ENCODE measurements around the gene PUS1. TPM values are rescaled to one million over a fixed set of nuclear protein-coding genes. Genes with fewer than 3 reads are reported as not detected.
"Not testable (repeated sequence)": the region's sequence is repeated elsewhere in the genome, so short reads cannot be mapped to it uniquely, and the experiment has no call there.

Gene PUS1
- total RNA-seq, 2 donors from 2014 or later: 37.3 to 56.7 TPM

- no peaks in the 10 kb centered on the region for H3K9me3 ChIP-seq (ENCODE audit: control insufficient read depth, low read length)
- no peak overlapping the region for H3K4me3 ChIP-seq (ENCODE audit: low read length)
- Mint-ChIP-seq H3K27me3 (ENCODE audit: insufficient read depth) (no peaks in the 10 kb centered on the region), H3K9me3 (no peaks in the 10 kb centered on the region), H3K36me3 (ENCODE audit: low read depth) (peaks cover 70% of the 10 kb centered on the region), H3K4me1 (peaks cover 12% of the 10 kb centered on the region), H3K4me3 (no peak overlapping the region), H3K27ac (no peak overlapping the region)
- WGBS, 2 experiments (ENCODE audit: insufficient coverage in 1 of 2, insufficient read length in 1 of 2): 96 to 98% methylated on average over 6 of the region's 6 CpGs
- peak; percentile 43 for DNase-seq
- H3K4me1 ChIP-seq (ENCODE audit: control insufficient read depth, insufficient read depth, low read length): peaks cover under 1% of the 10 kb centered on the region
- no peak overlapping the region for H3K27ac ChIP-seq (ENCODE audit: low read depth, low read length)
- TF ChIP-seq CTCF (conservative IDR thresholded peaks at IDR 0.05): no peak
- H3K36me3 ChIP-seq (ENCODE audit: control insufficient read depth, insufficient read depth, low read length): peaks cover 69% of the 10 kb centered on the region
- peak overlapping the region; percentile 5 for H3K9ac ChIP-seq (ENCODE audit: extremely low read depth, low read length, poor library complexity, severe bottlenecking)
- no peaks in the 10 kb centered on the region for H3K27me3 ChIP-seq (ENCODE audit: control insufficient read depth, insufficient read depth, low read length, poor library complexity, severe bottlenecking)
Measured at GRCh38 chr12:131983026-131983425, 54.0 kb downstream of the PUS1 start.

DNA sequence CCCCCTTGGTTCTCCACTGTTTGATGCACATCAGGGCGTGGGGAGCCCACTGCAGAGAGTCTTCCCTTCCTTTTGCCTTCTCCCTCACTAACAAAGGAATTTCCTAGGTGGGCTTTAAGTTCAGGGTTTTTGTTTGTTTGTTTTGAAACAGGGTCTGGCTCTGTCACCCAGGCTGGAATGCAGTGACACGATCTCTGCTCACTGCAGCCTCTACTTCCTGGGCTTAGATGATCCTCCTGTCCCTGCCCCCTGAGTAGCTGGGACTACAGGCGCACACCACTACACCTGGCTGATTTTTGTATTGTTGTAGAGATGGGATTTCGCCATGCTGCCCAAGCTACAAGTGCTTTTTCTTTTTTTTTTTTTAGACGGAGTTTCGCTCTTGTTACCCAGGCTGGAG, 54.5 kb downstream of the PUS1 start:
- peaks cover 16% of the 10 kb centered on the region for H3K4me1 Mint-ChIP-seq
- H3K27me3 Mint-ChIP-seq (ENCODE audit: insufficient read depth): no peaks in the 10 kb centered on the region
- H3K36me3 Mint-ChIP-seq (ENCODE audit: low read depth): peaks cover 68% of the 10 kb centered on the region
- Histone ChIP-seq H3K4me1 (ENCODE audit: control insufficient read depth, insufficient read depth, low read length) (peaks cover 4% of the 10 kb centered on the region), H3K27me3 (ENCODE audit: control insufficient read depth, insufficient read depth, low read length, poor library complexity, severe bottlenecking) (no peaks in the 10 kb centered on the region), H3K27ac (ENCODE audit: low read depth, low read length) (no peak overlapping the region), H3K36me3 (ENCODE audit: control insufficient read depth, insufficient read depth, low read length) (peaks cover 69% of the 10 kb centered on the region), H3K4me3 (ENCODE audit: low read length) (no peak overlapping the region), H3K9me3 (ENCODE audit: control insufficient read depth, low read length) (no peaks in the 10 kb centered on the region), H3K9ac (ENCODE audit: extremely low read depth, low read length, poor library complexity, severe bottlenecking) (peak overlapping the region; percentile 5)
- H3K27ac Mint-ChIP-seq: no peak overlapping the region
- WGBS, 2 experiments (ENCODE audit: insufficient coverage in 1 of 2, insufficient read length in 1 of 2): 90 to 100% methylated on average over 1 to 6 of the region's 6 CpGs
- TF ChIP-seq CTCF (conservative IDR thresholded peaks at IDR 0.05): no peak
- no peaks in the 10 kb centered on the region for H3K9me3 Mint-ChIP-seq
- no peak overlapping the region for H3K4me3 Mint-ChIP-seq
- DNase-seq: peak; percentile 47

DNA sequence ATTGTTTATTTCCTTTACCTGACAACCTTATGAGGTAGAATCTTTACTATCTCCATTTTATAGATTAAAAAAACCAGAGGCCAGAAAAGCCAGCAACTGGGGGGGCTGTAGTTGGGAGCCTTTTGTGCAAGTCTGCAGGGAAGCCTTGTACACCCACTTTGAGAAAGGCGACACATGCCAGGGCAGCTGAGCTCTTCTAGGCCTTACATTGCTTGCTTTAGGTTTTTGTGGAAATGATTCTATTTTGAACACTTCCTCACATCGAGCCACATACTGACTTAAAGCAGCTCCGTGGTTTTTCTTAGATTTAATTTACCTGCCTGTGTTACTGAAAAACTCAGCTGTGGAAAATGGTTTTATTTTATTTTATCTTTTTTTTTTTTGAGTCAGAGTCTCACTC, 55.3 kb downstream of the PUS1 start:
- no peak overlapping the region for H3K9ac ChIP-seq (ENCODE audit: extremely low read depth, low read length, poor library complexity, severe bottlenecking)
- WGBS, 2 experiments (ENCODE audit: insufficient coverage in 1 of 2, insufficient read length in 1 of 2): 97 to 100% methylated on average over 2 to 3 of the region's 3 CpGs
- H3K27me3 Mint-ChIP-seq (ENCODE audit: insufficient read depth): no peaks in the 10 kb centered on the region
- peaks cover 74% of the 10 kb centered on the region for H3K36me3 ChIP-seq (ENCODE audit: control insufficient read depth, insufficient read depth, low read length)
- H3K9me3 ChIP-seq (ENCODE audit: control insufficient read depth, low read length): no peaks in the 10 kb centered on the region
- TF ChIP-seq CTCF (conservative IDR thresholded peaks at IDR 0.05): no peak
- no peak overlapping the region for H3K27ac ChIP-seq (ENCODE audit: low read depth, low read length)
- H3K27ac Mint-ChIP-seq: no peak overlapping the region
- peaks cover 72% of the 10 kb centered on the region for H3K36me3 Mint-ChIP-seq (ENCODE audit: low read depth)
- DNase-seq: no peak
- peaks cover 4% of the 10 kb centered on the region for H3K4me1 ChIP-seq (ENCODE audit: control insufficient read depth, insufficient read depth, low read length)
- H3K4me3 ChIP-seq (ENCODE audit: low read length): no peak overlapping the region
- H3K4me3 Mint-ChIP-seq: no peak overlapping the region
- H3K27me3 ChIP-seq (ENCODE audit: control insufficient read depth, insufficient read depth, low read length, poor library complexity, severe bottlenecking): no peaks in the 10 kb centered on the region
- no peaks in the 10 kb centered on the region for H3K9me3 Mint-ChIP-seq
- H3K4me1 Mint-ChIP-seq: peaks cover 21% of the 10 kb centered on the region

DNA sequence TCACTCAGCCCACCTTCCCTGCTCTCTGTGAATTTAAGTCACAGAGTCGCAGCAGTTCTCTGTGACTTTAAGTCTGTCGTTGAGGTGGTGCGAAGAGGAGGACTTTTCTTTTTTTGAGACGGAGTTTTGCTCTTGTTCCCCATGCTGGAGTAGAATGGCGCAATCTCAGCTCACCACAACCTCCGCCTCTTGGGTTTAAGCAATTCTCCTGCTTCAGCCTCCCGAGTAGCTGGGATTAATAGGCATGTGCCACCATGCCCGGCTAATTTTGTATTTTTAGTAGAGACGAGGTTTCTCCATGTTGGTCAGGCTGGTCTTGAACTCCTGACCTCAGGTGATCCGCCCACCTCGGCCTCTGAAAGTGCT, 56.4 kb downstream of the PUS1 start:
- H3K4me3 ChIP-seq (ENCODE audit: low read length); H3K9me3 ChIP-seq (ENCODE audit: control insufficient read depth, low read length); H3K27me3 ChIP-seq (ENCODE audit: control insufficient read depth, insufficient read depth, low read length, poor library complexity, severe bottlenecking); H3K9ac ChIP-seq (ENCODE audit: extremely low read depth, low read length, poor library complexity, severe bottlenecking); H3K4me3 Mint-ChIP-seq; H3K27ac ChIP-seq (ENCODE audit: low read depth, low read length); H3K27ac Mint-ChIP-seq; H3K9me3 Mint-ChIP-seq; H3K27me3 Mint-ChIP-seq (ENCODE audit: insufficient read depth): not testable (repeated sequence)
- peaks cover 11% of the 10 kb centered on the region for H3K4me1 ChIP-seq (ENCODE audit: control insufficient read depth, insufficient read depth, low read length)
- 96% methylated on average over 8 to 11 of the region's 11 CpGs for WGBS, 2 experiments (ENCODE audit: insufficient coverage in 1 of 2, insufficient read length in 1 of 2)
- DNase-seq: peak; percentile 20
- Mint-ChIP-seq H3K36me3 (ENCODE audit: low read depth) (peaks cover 65% of the 10 kb centered on the region), H3K4me1 (peaks cover 29% of the 10 kb centered on the region)
- H3K36me3 ChIP-seq (ENCODE audit: control insufficient read depth, insufficient read depth, low read length): peaks cover 67% of the 10 kb centered on the region
